ENCODE results near the gene MAPK8IP1. TPM values are rescaled to one million over a fixed set of nuclear protein-coding genes. Genes with fewer than 3 reads are reported as not detected.

MAPK8IP1 gene
- polyA plus RNA-seq, 3 donors: 8.3 to 8.8 (median 8.4) TPM

DNA sequence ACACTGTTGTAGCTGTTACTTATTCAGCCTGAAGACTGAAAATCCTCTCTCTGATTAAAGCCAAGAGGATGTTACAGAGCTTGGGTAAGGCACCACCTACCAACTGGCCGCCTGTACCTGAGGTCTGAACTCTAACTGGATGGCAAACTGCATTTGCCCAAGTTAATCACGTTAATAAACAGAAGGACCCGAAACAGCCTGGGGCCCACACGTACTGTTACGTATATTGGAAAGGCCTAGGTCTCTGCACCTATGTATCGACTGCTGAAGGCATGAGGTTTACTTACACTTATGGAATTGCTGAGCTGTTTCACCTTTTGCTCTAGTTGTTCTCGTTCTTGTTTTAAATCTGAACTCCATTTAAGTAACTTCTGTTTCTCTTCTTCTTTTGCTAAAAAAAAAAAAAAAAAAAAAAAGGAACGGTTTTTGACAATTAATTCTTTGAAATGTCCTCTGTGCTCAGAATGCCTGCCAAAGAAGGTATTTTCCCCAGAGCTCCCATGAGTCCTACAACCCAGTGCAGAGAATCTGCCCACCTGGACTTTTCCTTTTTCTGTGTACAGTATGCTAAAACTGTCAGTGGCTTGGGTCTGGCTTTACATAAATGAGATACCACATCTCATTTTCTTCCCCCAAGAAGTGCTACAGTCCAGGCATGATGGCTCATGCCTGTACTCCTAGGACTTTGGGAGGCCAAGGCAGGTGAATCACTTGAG, 50.1 kb downstream of the MAPK8IP1 start:
- no peak for DNase-seq (ENCODE audit: low read depth in 3 of 3, low spot score in 2 of 3)

DNA sequence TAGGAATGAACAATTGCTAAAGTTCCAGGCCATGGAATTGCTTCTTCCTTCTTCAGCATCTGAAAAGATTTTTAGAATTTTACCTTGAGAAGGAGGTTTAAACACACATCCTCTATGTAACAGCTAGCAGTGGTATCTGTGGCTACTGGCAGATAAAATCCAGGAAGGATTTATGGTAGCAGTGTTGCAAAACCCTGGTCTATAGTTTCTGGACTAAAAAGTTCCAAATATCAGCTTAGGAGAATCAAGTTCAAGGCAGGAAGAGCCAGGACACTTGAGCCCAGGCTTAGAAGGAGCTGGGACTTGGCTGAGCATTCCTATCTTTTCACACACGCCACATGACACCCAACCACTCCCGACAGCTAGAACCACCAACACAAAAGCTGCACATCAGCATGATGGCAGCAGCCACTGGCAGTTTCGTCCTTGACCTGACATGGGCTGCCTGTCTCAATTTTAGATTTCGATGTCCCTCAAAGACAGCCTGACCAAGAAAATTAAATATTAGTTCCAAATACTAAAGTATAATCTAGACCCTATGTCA, 51.1 kb downstream of the MAPK8IP1 start:
- DNase-seq (ENCODE audit: low read depth in 3 of 3, low spot score in 2 of 3): no peak

DNA sequence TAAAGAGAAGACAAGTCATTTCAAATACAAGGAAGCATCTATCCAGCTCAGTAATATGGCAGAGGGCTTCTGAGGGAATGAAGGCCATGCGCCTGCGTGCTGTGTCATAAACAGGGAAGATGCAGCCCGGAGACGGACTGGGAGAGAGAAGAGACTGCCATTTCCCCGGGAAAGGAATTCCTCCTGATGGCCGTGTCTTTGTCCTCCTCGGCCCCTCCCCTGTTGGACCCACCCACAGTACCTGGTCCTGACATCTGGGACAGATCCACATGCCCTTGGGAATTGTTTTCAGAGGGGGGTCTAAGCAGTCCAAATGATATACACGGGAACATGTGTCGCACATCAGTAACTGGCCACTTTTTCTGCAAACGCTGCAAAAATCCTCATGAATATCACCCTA, 52.5 kb downstream of the MAPK8IP1 start:
- no peak for DNase-seq (ENCODE audit: low read depth in 3 of 3, low spot score in 2 of 3)

DNA sequence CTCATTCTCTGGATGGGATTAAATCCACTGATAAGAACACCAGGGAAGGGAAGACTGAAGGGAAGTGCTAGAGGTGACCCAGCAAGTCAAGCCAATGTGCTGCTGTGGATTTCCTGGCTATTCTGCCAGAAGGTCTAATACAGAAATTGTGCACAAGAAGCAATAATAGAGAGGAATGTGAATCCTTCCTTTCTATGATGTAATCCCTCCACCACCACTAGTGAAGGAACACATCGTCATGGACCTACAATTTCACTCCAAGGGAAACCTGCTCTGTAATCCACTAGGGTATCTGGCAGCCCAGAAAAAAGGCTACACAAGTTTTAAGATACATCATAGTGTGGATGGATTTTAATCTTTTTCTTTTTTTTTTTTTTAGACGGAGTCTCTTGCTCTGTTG, 54.4 kb downstream of the MAPK8IP1 start:
- DNase-seq (ENCODE audit: low read depth in 3 of 3, low spot score in 2 of 3): no peak

DNA sequence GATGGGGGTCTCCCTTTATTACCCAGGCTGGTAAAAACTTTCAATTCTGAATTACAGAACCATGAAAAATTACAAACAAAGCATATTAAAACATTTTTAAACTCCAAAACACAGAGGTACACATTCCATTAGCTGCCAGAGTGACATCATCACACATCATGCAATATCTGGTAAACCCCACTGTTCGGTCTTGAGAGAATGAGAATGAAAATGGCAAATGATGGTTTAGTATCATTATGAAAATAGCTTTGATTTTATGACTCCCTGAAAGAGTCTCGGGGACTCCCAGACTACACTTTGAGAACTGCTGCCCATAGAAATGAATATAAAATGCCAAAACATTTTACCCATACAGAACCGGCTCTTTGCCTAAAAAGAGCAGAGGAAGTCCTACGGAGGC, 55.8 kb downstream of the MAPK8IP1 start:
- DNase-seq (ENCODE audit: low read depth in 3 of 3, low spot score in 2 of 3): no peak

DNA sequence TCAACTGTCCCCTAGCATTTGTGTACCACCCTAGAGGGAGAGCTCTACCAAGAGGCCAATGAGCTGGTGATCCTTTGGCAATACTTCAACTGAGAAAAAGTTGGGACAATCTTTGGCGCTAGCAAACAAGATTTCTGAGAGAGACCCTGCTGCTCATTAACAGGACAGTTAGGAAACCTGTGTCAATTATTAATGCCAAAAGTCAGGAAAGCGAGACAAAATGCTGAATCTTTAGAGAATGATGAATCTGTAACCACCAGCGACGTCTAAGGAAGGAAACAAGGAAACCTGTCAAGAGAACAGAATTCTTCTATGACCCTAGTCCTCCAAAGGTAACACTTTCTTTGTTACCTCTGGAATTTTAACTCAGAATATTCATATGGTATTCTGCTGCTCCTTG, 56.9 kb downstream of the MAPK8IP1 start:
- no peak for DNase-seq (ENCODE audit: low read depth in 3 of 3, low spot score in 2 of 3)

DNA sequence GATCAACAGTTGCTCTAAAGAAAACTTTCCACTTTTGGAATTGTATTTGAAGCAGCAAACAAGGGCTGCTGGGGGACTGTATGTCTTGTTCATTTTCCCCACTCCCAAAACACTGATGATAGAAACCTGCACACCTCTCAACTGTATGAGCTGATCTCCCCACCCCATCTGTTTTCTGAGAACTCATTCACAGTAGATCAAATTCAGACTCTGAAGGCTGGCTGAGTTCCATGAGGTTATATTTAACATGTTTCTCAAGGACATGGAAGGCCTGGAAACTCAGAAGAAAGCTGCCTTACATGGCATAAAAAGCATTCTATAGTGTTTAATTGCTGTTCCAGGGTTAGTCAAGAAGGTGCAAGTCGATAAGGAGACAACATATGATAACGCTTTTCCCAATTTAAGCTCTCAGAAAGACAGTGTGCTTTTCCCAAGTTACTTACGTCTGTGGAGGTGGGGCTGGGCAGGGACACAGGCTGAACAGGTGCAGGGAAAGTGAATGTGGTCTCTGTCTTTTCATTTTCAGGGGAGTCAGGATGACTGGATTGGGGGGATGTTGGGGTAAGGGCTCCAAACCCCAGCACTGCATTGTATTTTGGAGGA, 60.0 kb downstream of the MAPK8IP1 start:
- DNase-seq (ENCODE audit: low read depth in 3 of 3, low spot score in 2 of 3): no peak

DNA sequence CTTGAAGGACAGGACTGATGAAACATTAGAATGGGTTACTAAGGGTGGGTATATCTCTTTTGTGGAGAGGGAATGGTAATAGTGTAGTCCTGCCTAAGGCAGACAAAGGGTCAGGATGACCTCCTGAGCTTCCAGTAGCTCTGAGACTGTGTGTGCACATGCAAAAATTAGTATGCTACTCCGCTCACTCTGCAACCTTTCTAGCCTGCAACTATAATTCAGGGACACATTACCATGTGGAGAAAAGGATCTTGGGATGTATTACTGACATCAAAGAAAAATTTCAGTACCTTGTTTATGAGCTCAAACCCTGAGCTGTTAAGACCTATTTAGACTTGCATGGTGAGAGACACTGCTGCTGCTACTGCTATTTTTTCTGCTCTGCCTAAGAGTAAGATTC, 62.4 kb downstream of the MAPK8IP1 start:
- no peak for DNase-seq (ENCODE audit: low read depth in 3 of 3, low spot score in 2 of 3)

DNA sequence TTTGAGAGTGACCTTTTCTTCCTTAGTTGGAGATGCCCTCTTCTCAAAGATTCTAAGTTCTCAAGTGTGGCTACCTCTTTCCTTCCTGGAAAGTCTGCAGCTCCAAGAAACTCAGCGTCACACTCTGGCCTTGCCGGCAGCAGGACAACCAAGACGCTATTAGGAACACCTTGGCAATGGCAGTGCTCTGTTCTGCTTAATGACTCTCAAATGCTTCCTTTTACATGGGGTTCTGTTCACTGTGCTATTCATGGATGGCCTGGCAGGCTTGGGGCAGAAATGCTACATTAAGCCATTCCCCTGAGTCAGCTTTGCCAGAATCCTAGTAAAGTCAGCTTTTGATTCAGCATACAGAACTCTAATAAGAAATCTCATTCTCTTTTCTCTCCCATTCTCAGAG, 62.9 kb downstream of the MAPK8IP1 start:
- no peak for DNase-seq (ENCODE audit: low read depth in 3 of 3, low spot score in 2 of 3)

DNA sequence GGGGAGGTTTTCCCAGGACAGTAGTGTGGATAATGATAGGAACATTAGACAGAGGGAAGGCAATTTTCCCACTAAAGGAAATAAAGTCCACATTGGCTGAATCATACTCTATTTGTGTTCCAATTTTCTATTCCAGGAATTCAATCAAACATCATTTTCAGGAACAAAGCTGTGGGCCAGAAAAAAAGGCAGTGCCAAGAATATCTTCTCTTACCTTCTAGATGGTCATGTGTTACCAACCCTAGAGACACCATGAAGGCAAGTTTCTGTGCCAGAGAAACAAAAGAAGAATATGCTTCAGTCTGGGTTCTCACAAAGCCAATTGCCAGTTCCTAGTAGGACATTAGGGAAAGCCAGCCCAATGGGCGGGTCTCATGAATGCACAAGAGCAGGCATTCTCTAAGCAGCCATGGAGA, 64.5 kb downstream of the MAPK8IP1 start:
- no peak for DNase-seq (ENCODE audit: low read depth in 3 of 3, low spot score in 2 of 3)

Other genes starting within 250 kb of the MAPK8IP1 start
- gene CHST1, start 220.0 kb upstream of the MAPK8IP1 start, polyA plus RNA-seq (ENCODE audit: insufficient read length in 3 of 3): 1 to 10 TPM; 6.3 to 7.5 (median 7.2) TPM
- gene SLC35C1, start 80.5 kb upstream of the MAPK8IP1 start, polyA plus RNA-seq (ENCODE audit: insufficient read length in 3 of 3): 1 to 10 TPM; 6.1 to 8.3 (median 6.6) TPM
- gene CRY2, start 38.2 kb upstream of the MAPK8IP1 start, polyA plus RNA-seq (ENCODE audit: insufficient read length in 3 of 3): 10 to 100 TPM; 25.2 to 28.8 (median 27.9) TPM
- under 1 TPM; 0.32 to 0.45 (median 0.32) TPM for gene FREY1, start 21.6 kb downstream of the MAPK8IP1 start, polyA plus RNA-seq (ENCODE audit: insufficient read length in 3 of 3)
- 10 to 100 TPM; 13.5 to 20.9 (median 16.1) TPM for gene PEX16, start 32.2 kb downstream of the MAPK8IP1 start, polyA plus RNA-seq (ENCODE audit: insufficient read length in 3 of 3)
- gene LARGE2, start 37.0 kb downstream of the MAPK8IP1 start, polyA plus RNA-seq (ENCODE audit: insufficient read length in 3 of 3): 10 to 100 TPM; 15.6 to 18.9 (median 17.1) TPM
- 10 to 100 TPM; 41.0 to 48.1 (median 47.5) TPM for gene PHF21A, start 235.8 kb downstream of the MAPK8IP1 start, polyA plus RNA-seq (ENCODE audit: insufficient read length in 3 of 3)

All from right renal cortex interstitium (tissue), 3 donors.